CD4-positive, alpha-beta T cell treated with Interleukin-6 for 4 hours (primary cell): ENCODE measurements around the gene PDE9A.
"Not testable (repeated sequence)": the region's sequence is repeated elsewhere in the genome, so short reads cannot be mapped to it uniquely, and the experiment has no call there.

Source experiments
- DNase-seq: peaks from one replicate; pipeline ENCODE4 v3.0.0-alpha.2; 2020; ENCODE audit warnings: mixed read lengths

The PDE9A gene

GRCh38 chr21:42691901-42692559, 38.6 kb downstream of the PDE9A start:
- no peak for DNase-seq

DNA sequence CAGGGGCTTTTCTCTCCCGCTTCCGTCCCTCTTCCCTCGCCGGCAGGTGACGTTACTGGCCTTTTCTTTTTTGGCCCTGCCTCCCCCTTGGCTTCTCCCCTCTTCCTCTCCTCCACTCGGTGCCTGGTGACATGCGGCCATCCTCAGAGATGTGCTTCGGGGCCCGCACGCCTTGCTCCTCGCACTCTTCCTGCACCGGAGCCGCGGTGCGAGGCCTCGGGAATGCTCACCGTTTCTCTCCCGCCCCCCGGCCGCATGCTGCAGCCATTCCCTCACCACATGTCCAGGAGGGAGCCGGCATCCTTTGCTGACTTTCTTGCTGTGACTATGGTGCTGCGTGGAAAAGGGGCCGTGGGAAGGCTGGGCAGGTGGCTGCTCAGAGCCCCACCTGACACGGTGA, 39.3 kb downstream of the PDE9A start:
- DNase-seq = no peak

GRCh38 chr21:42694751-42695696, 41.6 kb downstream of the PDE9A start:
- DNase-seq = no peak

GRCh38 chr21:42695697-42696380, 42.4 kb downstream of the PDE9A start:
- DNase-seq = no peak

DNA sequence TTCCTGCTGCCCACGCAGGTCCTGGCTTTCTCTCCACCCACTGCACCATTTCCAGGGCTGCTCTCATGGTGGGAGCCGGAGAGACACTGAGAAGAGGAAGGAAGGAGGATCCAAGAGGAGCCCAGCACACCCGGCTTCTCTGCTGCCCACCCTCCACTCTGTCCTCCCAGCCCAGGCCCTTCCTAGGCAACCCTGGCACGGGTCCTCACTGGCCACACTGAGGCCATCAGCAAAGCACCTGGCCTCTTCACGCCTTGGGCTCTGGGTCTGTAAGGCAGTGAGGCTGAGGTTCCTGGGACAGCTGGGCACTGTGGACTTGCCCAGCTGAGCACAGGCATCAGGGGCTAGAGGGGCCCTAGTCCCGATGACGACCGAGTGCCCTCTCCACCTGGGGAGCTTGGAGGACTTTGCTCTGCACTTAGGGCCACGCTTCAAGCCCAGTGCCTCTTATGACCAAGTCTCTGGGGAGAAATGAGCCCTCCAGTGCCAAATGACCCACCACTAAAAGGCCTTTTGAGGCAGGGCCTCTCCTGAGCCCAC, 43.1 kb downstream of the PDE9A start:
- DNase-seq = no peak

GRCh38 chr21:42698733-42699132, 45.3 kb downstream of the PDE9A start:
- DNase-seq = no peak

DNA sequence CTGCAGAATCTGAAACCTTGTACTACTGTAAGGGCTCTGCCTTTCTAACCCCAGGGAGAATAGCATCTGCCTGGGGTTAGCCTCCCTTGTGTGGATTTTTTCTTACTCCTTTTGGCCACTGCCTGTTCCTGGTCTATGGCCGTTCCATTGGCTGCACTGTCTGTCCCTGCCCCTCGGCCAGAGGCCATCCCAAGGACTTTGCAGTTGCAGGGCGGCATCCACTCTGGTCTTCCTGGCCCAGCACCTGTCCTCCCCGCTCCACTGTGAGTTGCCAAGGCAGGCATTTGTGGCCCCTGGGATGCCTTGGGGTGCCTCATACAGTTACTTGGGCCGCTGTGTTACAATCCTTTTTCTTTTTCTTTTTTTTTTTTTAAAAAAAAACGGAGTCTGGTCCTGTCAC, 45.8 kb downstream of the PDE9A start:
- DNase-seq = no peak

DNA sequence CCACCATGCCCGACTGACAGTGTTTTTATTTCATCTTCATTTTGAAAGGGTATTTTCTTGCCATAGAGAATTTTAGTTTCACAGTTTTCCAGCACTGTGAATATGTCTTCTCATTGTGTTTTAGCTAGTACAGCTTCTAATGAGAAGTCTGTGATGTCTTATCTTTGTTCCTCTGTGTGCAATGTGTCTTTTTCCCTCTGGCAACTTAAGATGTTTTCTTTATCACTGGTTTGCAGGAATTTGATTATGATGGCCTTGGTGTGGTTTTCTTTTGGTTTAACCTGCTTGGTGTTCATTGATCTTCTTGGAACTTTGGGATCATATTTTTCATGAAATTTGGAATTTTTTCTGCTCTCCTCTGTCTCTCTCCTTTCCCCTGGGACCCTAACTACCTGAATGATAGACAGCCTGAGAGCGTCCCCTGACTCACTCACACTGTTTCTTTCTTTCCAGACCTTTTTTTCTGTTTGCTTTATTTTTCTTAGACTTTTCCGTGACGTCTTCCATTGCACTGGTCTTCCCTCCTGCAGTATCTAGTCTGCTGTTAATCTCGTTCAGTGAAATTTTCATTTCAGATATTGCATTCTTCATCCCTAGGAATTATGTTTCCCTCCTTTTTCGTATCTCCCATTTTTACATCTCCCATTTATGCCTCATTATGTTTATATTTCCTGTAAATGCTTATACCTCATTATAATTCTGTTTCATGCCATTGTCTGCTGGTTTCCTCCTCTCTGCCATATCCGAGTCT, 48.5 kb downstream of the PDE9A start:
- no peak for DNase-seq

DNA sequence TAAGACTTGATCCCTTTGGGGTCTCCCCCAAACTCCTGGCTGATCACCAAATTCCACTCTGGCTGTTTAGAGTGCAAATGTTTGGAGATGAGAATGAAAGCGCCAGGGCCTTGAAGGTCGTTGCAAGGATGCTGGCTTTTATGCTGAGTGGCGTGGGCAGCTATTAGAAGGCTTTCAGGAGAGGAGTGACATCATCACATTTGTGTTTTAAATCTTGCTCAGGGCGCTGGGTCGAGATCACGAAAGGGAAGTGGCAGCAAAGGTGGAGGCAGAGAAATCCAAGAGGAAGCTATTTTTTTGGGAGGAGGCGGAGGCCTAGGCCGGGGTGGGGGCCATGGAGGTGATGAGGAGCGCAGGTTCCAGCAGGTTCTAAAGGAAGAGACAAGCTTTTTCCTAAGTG, 49.3 kb downstream of the PDE9A start:
- DNase-seq = no peak

GRCh38 chr21:42703136-42703908, 49.9 kb downstream of the PDE9A start:
- DNase-seq = no peak

DNA sequence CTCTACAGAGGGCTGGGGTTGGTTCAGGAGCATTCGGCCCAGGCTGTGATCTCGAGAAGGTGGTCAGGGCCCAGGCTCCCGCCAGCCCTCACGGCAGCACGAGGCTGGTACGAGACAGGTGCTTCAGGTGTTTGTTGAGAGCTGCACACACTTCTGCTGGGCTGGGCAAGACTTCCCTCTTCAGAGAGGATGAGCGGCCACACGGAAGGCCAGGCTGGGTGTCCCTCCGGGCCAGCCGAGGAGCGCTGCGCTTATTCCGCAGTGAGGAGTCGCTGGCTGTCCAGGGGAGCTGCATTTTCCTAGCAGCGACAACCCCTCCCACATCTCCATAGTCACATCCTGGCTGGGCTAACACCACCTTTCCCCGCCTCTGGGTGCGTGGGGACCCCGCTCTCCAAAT, 50.5 kb downstream of the PDE9A start:
- DNase-seq = no peak

- no peak for DNase-seq
Observed at GRCh38 chr21:42704861-42705260, 51.4 kb downstream of the PDE9A start.

DNA sequence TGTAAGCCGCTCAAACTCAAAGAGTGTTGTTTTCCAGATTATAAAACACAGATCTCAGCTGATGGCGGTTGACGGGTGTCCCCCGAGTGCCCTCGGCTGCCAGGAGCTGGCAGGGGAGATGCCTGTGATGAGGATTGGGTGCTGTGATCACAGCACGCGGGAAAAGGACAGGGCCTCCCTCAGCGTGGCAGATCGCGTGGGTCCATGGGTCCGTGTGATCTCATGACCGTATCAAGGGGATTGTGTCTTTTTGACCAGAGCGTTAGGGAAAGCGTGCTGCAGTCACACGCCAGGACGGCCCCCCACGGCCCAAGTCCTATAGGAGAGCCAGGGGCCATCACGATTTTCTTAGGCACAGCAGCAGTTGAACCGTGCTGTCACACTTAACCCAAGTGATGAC, 51.9 kb downstream of the PDE9A start:
- DNase-seq = no peak

GRCh38 chr21:42705746-42706374, 52.4 kb downstream of the PDE9A start:
- no peak for DNase-seq

GRCh38 chr21:42706765-42707164, 53.3 kb downstream of the PDE9A start:
- no peak for DNase-seq

DNA sequence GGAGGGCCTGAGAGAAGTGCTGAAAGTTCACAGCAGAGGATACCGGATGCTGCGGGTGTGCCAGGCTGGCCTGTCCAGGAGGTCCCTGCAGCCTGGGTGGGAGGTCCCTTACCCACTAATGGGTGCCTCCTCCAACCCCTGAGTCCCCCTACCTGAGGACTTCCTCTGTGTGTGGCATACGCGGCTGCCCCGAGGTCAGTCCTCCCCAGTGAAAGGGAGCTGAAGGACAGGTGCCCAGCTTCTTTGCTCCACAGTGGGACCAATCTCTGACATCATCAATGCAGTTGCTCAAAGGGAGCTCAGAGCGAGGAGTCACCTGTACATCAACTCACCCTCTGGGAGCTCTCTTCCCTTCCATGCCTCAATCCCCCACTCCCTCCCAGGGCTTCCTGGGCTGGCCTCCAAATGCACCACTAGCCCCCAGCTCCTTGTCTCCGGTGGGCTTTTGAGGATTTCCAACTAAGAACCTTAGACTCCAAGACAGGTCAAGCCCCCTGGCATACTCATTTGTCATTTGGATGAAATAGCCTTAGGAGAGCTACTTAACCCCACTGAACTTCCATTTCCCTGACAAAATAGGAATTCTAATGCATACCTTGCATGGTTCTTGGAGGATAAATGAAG, 53.9 kb downstream of the PDE9A start:
- DNase-seq = no peak

GRCh38 chr21:42708107-42708506, 54.7 kb downstream of the PDE9A start:
- no peak for DNase-seq

DNA sequence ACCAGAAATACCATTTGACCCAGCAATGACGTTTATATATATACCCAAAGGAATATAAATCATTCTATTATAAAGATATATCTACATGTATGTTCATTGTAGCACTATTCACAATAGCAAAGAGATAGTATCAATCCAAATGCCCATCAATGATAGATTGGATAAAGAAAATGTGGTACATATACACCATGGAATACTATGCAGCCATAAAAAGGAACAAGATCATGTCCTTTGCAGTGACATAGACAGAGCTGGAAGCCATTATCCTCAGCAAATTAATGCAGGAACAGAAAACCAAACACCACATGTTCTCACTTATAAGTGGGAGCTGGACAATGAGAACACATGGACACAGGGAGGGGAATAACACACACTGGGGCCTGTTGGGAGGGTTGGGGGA, 55.5 kb downstream of the PDE9A start:
- DNase-seq = not testable (repeated sequence)

DNA sequence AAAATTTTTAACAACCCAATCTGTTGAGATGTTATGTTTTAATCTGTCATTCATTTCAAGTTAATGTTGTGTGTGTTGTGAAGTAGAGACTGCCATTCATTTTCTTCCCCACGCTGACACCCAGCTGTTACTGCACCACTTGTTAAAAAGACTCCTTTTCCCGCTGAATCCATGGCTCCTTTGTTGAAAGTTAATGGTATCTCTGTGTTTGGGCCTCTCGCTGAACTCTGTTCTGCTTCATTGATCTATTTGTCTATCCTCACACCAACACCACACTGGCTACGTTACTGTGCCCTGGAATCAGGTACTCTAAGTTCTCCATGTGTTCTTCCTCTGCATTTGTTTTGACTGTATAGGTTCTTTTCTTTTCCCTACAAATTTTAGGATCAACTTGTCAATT, 58.2 kb downstream of the PDE9A start:
- no peak for DNase-seq

DNA sequence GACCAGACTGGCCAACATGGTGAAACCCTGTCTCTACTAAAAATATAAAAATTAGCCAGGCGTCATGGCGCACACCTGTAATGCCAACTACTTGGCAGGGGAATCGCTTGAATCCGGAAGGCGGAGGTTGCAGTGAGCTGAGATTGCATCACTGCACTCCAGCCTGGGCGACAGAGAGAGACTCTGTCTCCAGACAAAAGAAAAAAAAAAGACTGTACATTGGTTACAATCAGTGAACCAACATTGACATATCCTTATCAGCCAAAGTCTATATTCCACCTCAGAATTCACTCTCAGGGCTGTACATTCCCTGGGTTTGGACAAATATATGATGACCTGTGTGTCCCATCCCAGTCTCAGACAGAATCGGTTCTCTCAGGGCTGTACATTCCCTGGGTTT, 62.0 kb downstream of the PDE9A start:
- not testable (repeated sequence) for DNase-seq

- DNase-seq = no peak
Observed at GRCh38 chr21:42716074-42716473, 62.7 kb downstream of the PDE9A start.
